DMS79 treated with DMSO at 0.1 percent for 48 hours (cell line): Measurements from ENCODE around the gene ENKD1.
"Not testable (repeated sequence)": the region's sequence is repeated elsewhere in the genome, so short reads cannot be mapped to it uniquely, and the experiment has no call there.

Source experiments
- DNase-seq: peaks from one replicate; lab custom pipeline; 2025; lab: John Stamatoyannopoulos, UW

The ENKD1 gene, protein sequence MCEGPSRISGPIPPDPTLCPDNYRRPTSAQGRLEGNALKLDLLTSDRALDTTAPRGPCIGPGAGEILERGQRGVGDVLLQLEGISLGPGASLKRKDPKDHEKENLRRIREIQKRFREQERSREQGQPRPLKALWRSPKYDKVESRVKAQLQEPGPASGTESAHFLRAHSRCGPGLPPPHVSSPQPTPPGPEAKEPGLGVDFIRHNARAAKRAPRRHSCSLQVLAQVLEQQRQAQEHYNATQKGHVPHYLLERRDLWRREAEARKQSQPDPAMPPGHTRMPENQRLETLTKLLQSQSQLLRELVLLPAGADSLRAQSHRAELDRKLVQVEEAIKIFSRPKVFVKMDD

GRCh38 chr16:67666559-67667452, at the start of gene ENKD1, which contains the start of gene C16orf86:
TSS of gene ENKD1 (minus strand) at chr16:67666750. CDS start at chr16:67666442, 308 bp downstream.
TSS of gene C16orf86 (plus strand) at chr16:67666814. CDS start at chr16:67666971, 157 bp downstream.
- DNase-seq = peak; percentile 34

DNA sequence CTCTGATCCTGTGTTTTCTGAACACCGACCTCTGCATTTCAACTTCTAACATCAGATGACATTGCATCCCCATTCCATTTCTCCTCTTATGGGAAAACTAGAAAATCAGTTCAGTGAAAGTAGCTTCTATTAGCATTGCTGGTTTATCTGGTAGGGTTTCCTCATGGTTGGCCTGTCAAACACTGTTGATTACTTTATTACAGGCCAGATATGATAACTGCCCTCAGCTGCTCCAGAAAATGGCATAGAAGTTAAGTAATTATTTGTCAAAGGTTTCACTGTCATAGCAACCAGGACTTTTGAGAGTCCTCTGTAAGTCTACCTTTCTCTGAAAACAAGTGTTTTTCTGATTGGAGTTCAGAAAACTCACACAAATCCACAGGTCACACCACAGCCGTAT, 49.5 kb upstream of the ENKD1 start:
- no peak for DNase-seq

DNA sequence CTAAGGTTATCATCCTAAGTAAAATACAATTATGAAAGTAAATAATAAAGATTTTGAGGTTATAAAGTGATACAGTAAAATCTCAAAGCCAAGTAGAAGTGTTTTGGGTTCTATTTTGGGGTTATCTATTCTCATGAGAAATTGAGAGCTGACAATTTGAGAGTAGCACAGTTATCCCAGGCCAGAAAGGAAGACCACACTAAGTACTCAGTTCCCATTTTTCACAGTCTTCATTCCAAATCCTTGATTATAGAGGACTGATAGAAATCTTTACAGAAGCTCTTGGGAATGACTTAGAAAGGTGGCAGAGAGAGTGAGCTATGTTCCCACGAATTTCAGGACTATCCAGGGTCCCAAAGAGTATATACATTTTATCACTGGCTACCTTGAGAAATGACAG, 48.0 kb upstream of the ENKD1 start:
- DNase-seq = no peak

GRCh38 chr16:67713647-67714273, 47.2 kb upstream of the ENKD1 start:
- no peak for DNase-seq

- DNase-seq = no peak
Observed at GRCh38 chr16:67710607-67711006, 44.1 kb upstream of the ENKD1 start.

DNA sequence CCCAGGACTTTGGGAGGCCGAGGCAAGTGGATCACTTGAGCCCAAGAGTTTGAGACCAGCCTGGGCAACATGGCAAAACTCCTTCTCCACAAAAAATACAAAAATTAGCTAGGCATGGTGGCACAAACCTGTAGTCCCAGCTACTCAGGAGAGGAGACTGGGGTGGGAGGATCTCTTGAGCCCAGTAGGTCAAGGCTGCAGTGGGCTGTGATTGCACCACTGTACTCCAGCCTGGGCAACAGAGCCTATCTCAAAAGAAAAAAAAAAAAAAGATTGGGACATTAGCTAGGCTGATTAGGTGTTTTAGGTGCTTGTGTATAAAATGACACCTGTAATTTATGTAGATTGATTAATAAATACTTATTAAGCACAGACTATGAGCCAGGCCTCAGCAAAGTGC, 42.5 kb upstream of the ENKD1 start:
- DNase-seq = no peak

DNA sequence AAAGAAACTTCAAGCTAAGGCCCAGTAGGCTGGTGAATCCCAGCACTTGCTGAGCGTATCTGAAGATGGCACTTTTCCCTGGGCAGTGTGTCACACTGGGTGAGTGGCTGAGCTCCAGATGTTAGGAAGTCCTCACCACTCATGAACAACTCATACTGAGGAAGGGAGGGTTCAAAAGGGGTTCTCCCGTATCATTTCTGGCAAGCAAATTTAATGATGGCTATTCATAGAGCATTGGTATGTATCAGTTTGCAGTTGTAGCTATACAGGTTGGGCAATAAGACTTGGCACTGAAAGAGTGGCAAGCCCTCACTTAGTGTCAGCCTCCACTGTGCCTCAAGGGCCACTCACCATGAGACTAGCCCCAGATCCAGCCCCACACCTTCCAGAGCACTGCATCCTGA, 41.8 kb upstream of the ENKD1 start:
- DNase-seq = no peak

DNA sequence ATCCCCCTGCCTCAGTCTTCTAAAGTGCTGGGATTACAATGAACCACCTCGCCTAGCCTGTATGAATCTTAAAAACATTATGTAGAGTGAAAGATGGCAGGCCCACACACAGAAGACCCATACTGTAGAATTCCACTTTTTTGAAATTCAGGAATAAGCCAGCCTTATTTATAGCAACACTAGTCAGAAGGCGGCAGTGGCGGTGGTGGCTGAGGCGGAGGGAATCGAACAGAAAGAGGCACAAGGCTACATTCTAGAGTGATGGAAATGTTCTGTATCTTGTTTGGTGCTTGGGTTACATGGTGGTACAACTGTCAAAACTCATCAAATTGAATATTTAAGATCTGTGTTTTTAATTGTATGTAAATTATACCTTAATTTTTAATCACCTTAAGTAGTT, 41.2 kb upstream of the ENKD1 start:
- no peak for DNase-seq

- no peak for DNase-seq
Observed at GRCh38 chr16:67707210-67707609, 40.7 kb upstream of the ENKD1 start.

GRCh38 chr16:67704110-67704509, 37.6 kb upstream of the ENKD1 start:
- no peak for DNase-seq

DNA sequence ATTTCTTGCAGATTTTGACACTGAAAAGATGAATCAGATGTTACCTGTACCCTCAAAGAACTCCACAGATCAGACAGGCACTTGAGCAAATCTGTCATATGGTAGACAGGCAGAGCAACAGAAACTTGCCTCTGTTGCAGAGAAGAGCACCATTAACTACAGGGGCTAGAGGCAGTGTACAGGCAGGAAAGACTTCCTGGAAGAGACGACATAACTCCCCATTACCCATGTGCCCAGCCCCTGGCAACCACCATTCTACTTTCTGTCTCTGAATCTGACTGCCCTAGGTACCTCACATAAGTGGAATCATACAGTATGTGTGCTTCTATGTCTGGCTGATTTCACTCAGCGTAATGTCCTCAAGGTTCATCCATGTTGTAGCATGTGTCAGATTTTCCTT, 37.1 kb upstream of the ENKD1 start:
- no peak for DNase-seq

DNA sequence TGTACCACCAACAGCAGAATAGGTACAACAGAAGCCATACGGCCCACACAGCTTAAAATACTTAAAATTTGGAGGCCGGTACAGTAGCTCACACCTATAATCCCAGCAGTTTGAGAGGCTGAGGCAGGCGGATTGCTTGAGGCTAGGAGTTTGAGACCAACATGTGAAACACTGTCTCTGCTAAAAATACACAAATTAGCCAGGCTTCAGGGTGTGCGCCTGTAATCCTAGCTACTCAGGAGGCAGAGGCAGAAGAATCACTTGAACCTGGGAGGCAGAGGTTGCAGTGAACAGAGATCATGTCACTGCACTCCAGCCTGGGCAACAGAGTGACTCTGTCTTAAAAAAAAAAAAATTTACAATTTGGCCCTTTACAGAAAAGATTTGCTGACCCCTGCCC, 35.6 kb upstream of the ENKD1 start:
- no peak for DNase-seq

GRCh38 chr16:67701420-67701819, 34.9 kb upstream of the ENKD1 start:
- no peak for DNase-seq

GRCh38 chr16:67699265-67699664, 32.7 kb upstream of the ENKD1 start:
- DNase-seq = no peak

- no peak for DNase-seq
Observed at GRCh38 chr16:67697422-67698185, 31.1 kb upstream of the ENKD1 start.

DNA sequence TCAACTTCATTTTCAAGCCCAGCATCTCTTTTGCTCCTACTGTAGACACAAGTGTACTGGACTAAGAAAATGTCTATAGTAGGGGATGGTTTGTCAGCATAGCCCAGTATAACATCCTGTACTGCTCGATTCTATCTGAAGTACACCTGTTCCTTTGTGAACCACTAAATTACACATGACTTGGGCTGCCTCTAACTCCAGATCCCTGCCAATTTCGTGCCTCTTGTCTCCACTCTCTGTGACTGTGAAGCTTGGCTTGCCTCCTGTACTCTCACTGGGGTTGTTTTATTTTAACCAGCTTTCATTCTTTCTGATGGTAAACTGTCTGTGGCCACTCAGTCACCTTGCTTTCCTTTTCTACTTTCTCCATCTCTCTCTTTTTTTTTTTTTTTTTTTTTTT, 28.1 kb upstream of the ENKD1 start:
- peak; percentile 54 for DNase-seq

DNA sequence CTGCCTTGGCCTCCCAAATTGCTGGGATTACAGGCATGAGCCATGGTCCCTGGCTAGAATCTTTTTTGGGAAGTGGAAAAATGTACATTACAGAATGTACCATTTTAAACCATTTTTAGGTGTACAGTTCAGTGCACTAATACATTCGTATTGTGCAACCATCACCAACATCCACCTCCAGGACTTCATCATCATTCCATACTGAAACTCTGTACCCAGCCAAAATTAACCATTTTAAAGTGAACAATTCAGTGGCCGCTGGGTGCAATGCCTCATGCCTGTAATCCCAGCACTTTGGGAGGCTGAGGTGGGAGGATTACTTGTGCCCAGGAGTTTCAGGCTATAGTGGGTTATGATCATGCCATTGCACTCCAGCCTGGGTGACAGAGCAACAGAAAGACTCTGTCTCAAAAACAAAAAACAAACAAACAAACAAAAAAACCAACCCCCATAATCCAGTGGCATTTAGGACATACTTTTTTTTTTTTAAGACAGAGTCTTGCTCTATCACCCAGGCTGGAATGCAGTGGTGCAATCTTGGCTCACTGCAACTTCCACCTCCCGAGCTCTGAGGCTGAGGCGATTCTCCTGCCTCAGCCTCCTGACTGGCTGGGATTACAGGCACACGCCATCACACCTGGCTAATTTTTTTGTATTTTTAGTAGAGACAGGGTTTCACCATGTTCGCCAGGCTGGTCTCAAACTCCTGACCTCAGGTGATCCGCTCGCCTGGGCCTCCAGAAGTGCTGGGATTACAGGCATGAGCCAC, 27.2 kb upstream of the ENKD1 start:
- not testable (repeated sequence) for DNase-seq

DNA sequence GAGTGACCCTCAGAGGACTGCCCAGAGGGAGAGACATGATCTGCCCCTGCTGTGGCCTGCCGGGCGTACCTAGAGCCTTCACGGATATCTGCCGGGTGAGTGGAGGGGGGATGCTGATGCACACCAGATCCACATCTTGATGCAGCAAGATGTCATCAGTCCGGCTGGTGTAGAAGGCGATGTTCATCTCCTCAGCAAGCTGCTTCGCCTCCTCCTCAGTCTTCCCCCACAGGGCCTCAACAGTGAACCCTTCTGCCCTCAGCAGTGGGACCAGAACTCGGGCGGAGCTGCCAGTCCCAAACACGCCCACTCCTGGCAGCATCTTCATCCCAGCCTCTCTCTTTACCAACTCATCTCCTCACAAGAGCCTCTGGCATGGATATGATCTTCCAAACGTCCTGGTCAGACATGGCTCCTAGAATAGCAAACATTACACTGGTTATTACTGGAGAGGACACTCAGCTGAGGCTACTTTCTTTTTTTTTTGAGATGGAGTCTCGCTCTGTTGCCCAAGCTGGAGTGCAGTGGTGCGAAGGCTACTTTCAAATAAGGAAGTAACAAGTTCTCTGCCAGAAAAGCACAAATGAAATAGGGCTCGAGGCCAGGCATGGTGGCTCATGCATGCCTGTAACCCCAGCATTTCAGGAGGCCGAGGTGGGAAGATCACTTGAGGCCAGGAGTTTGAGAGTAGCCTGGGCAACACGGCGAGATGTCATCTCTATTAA, 19.0 kb upstream of the ENKD1 start:
- DNase-seq = no peak

DNA sequence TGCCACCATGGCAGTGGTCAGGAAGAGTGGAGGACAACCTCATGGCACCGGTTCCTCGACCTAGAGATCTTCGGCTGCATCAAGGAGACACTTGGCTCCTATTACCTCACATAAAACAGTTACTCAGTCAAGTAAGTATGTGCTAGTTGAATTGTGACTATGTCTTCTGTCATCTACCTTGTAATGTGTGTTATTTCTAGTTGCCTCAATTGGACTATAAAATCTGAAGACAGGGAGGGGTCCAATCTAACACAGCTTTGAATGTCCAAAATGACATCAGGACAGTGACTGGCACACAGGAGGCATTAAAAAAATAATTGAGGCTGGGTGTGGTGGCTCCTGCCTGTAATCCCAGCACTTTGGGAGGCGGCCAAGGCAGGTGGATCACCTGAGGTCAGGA, 17.2 kb upstream of the ENKD1 start:
- no peak for DNase-seq
